K562 (cell line): ENCODE results near the gene ITGAL. TPM values are rescaled to one million over a fixed set of nuclear protein-coding genes. Genes with fewer than 3 reads are reported as not detected.

ENCODE experiments used
- CEBPZ ChIP-seq: fragments of 150-350 bp; IDR thresholded peaks from 2 replicates; pipeline ENCODE4 v1.6.1; 2014; ENCODE audit warnings: low read depth, mild to moderate bottlenecking, low read length, borderline replicate concordance
- CTCFL ChIP-seq: IDR thresholded peaks from 2 replicates; pipeline ENCODE4 v1.6.1; 2011; ENCODE audit warnings: borderline replicate concordance, low read depth, mild to moderate bottlenecking, moderate library complexity, low read length; ENCODE audit not compliant: insufficient read depth, poor library complexity, severe bottlenecking
- MGA ChIP-seq: fragments of 450-650 bp; IDR thresholded peaks from 2 replicates; pipeline ENCODE4 v1.6.1; 2016; ENCODE audit warnings: mild to moderate bottlenecking, moderate library complexity
- NEUROD1 ChIP-seq: fragments of 150-350 bp; IDR thresholded peaks from 2 replicates; pipeline ENCODE4 v1.6.1; 2014; ENCODE audit warnings: borderline replicate concordance, low read length, low read depth; ENCODE audit not compliant: partially characterized antibody
- ZNF253 ChIP-seq: fragments of 250-450 bp; sonication (Bioruptor Pico); conservative IDR thresholded peaks from 2 replicates; pipeline ENCODE4 v1.6.1; 2021; ENCODE audit warnings: mild to moderate bottlenecking
- ZNF311 ChIP-seq: fragments of 250-450 bp; sonication (Bioruptor Pico); IDR thresholded peaks from 2 replicates; pipeline ENCODE4 v1.4.0; 2020; ENCODE audit warnings: mild to moderate bottlenecking, moderate library complexity
- ZNF778 ChIP-seq: fragments of 450-650 bp; formaldehyde crosslinking; IDR thresholded peaks from 2 replicates; pipeline ENCODE4 v1.4.0; 2020; ENCODE audit warnings: mild to moderate bottlenecking, moderate library complexity
- polyA plus RNA-seq, 8 experiments: library from polyadenylated mRNA; depleted of rRNA in 4 of 8; stranded (reverse) in 5 of 8; unstranded in 3 of 8; fragments of >200 nt; fragmentation: Nextera tagmentation in 2 of 8; fragmentation: Illumina TruSeq in 1 of 8; extraction: Ambion mirVana in 2 of 8; extraction: Trizol in 1 of 8; gene quantifications; 2 replicates each; pipeline versions ENCODE4 v1.2.1 to v1.2.3, GENCODE V29; 2011 to 2014; ENCODE audit warnings: inconsistent platforms in 1 of 8, missing spikeins in 1 of 8
- total RNA-seq, 7 experiments: library from RNA; depleted of rRNA in 6 of 7; stranded (reverse); fragments of >200 nt in 6 of 7; fragmentation: Illumina TruSeq in 2 of 7; extraction: Trizol in 2 of 7; gene quantifications; 2 replicates each; pipeline versions ENCODE4 v1.2.1 to v1.2.3, GENCODE V29; 2011 to 2021; ENCODE audit warnings: low replicate concordance in 1 of 7

The ITGAL gene
- total and polyA plus RNA-seq, 9 of the 15 experiments (the other 6 are each of a cell fraction or from before 2014, with no cell fraction given) = 0.01 to 0.53 TPM; not detected in 7

DNA sequence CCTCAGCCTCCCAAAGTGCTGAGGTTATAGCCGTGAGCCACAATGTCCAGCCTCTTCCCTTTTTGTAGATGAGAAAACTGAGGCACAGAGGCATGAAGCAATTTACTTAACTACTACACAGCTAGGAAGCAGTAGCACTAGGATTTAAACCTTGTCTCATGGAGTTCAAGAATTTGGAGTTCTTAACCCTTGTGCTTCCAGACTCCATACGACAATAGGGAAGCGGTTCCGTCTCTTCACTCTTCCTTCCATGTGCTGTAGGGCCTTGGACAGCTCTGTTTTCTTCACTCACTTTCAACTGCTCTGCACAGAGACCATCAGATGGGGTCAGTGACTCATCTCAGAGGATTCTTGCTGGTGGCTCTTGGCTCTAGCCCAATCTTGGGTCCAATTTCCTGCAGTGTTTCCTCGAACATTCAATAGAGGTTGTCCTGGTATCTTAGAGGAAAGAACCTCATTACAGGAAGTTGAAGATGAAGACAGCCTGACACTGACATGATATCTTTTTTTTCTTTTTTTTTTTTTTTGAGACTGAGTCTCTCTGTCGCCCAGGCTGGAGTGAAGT is 19.3 kb downstream of the ITGAL start (continued):
- TF ChIP-seq MGA = peak; percentile 67
- no peak for TF ChIP-seq ZNF253 (CRISPR knock-in tag)
- no peak for TF ChIP-seq CEBPZ
- no peak for TF ChIP-seq CTCFL
- TF ChIP-seq ZNF778 (CRISPR knock-in tag) = no peak
- TF ChIP-seq NEUROD1 = no peak
- no peak for TF ChIP-seq ZNF311
